ENCODE measurements around the gene VPS11.

DNA sequence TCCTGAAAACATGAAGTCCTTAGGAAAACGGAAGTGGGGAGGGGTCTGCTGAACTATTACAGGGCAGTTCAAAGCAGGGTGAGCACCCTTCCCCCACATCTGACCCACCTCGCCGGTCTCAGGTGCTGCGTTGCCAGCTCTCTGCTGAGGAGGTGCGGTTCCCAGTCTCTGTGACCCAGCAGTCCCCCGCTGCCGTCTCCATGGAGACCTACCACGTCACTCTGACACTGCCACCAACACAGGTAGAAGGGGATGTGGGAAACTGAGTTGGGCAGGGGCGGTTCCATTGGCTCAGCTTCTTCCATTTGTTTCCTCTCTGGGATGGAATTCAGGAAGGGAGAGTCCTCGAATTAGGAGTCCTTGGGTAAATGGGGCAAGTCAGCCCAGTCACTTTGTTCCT, 42.8 kb downstream of the VPS11 start:
- no peak for TF ChIP-seq POLR2A (IDR thresholded peaks at IDR 0.05)
- TF ChIP-seq, protein P1, sequence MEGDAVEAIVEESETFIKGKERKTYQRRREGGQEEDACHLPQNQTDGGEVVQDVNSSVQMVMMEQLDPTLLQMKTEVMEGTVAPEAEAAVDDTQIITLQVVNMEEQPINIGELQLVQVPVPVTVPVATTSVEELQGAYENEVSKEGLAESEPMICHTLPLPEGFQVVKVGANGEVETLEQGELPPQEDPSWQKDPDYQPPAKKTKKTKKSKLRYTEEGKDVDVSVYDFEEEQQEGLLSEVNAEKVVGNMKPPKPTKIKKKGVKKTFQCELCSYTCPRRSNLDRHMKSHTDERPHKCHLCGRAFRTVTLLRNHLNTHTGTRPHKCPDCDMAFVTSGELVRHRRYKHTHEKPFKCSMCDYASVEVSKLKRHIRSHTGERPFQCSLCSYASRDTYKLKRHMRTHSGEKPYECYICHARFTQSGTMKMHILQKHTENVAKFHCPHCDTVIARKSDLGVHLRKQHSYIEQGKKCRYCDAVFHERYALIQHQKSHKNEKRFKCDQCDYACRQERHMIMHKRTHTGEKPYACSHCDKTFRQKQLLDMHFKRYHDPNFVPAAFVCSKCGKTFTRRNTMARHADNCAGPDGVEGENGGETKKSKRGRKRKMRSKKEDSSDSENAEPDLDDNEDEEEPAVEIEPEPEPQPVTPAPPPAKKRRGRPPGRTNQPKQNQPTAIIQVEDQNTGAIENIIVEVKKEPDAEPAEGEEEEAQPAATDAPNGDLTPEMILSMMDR (IDR thresholded peaks at IDR 0.05), result no peak
